GM23338 (cell line): ENCODE results near the gene SLC22A14.

ENCODE experiments used
- CREB1 ChIP-seq: fragments of 250-450 bp; sonication (Bioruptor Pico); IDR thresholded peaks from 2 replicates; pipeline ENCODE4 v1.5.0; 2020; ENCODE audit warnings: low read depth, mild to moderate bottlenecking, moderate library complexity
- CTCF ChIP-seq, 2 experiments: fragments of 200-600 bp in 1 of 2; sonication (generic) in 1 of 2; conservative IDR thresholded peaks; 2 replicates each; pipeline versions ENCODE4 v1.5.1 to v1.6.1; 2016 to 2017; ENCODE audit warnings: antibody characterized with exemption in 2 of 2, low read depth in 2 of 2, mild to moderate bottlenecking in 2 of 2, moderate library complexity in 1 of 2
- EZH2 ChIP-seq: fragments of 200-600 bp; sonication (generic); IDR thresholded peaks from one replicate; pipeline ENCODE4 v1.8.0; 2017; ENCODE audit warnings: antibody characterized with exemption, mild to moderate bottlenecking, low read depth; ENCODE audit not compliant: unreplicated experiment
- EZH2phosphoT487 ChIP-seq: fragments of 200-600 bp; sonication (generic); IDR thresholded peaks from one replicate; pipeline ENCODE4 v1.8.1; 2018; ENCODE audit warnings: antibody characterized with exemption; ENCODE audit not compliant: unreplicated experiment
- JUNB ChIP-seq: IDR thresholded peaks from one replicate; pipeline ENCODE4 v1.6.1; 2016; ENCODE audit warnings: antibody characterized with exemption; ENCODE audit not compliant: unreplicated experiment
- POLR2AphosphoS5 ChIP-seq: IDR thresholded peaks from 2 replicates; pipeline ENCODE4 v1.6.1; 2016; ENCODE audit warnings: antibody characterized with exemption, low read depth
- ZNF114 ChIP-seq: fragments of 250-450 bp; sonication (Bioruptor Pico); IDR thresholded peaks from 2 replicates; pipeline ENCODE4 v1.5.0; 2020; ENCODE audit warnings: mild to moderate bottlenecking, moderate library complexity

DNA sequence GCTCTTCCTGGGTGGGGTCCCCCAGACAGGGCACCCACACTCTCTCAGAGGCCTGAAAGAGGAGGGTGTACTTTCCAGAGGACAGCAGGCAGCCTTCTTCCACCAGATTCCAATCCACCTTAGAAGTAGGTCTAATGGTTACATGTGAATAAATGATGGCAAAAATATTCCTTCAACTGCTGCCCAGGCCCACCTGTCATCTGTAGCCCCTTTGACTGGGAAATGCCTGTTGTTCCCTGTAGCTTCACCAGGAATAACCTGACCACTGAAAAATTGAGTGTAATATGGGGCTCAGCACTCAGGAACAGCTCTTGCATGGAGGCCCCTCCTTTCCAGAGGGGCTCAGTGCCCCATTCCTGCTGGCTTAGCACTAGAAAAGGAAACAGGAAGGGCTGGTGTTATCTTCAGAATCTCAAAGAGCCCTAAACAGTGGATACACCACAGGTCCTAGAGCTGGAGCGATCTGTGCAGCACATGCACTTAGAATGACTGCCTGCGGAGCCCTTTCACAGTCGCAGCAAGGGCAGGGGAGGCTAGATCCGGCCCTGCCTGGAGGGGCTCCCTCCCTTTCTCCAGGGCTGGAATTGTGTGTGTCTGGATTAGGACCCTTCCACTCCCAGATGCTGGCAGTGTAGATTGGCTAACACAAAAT lies 32.1 kb downstream of the SLC22A14 start:
- TF ChIP-seq CTCF (conservative IDR thresholded peaks at IDR 0.05; ENCODE audit: low read depth in 2 of 2) = no peak
- no peak for TF ChIP-seq EZH2
- TF ChIP-seq ZNF114 (CRISPR knock-in tag) = no peak
- no peak for TF ChIP-seq EZH2phosphoT487
- no peak for TF ChIP-seq JUNB
- no peak for TF ChIP-seq POLR2AphosphoS5
- TF ChIP-seq CREB1 = no peak
